AML-193 (cell line): ENCODE data around the gene MCFD2.
"Not testable (repeated sequence)": the region's sequence is repeated elsewhere in the genome, so short reads cannot be mapped to it uniquely, and the experiment has no call there.

ENCODE experiments used
- DNase-seq, 2 experiments: peaks; one replicate each; lab custom pipeline; 2025; lab: John Stamatoyannopoulos, UW

MCFD2 gene

GRCh38 chr2:46902465-46902864 is 13.1 kb downstream of the MCFD2 start:
- no peak for DNase-seq

GRCh38 chr2:46901611-46902010 is 14.0 kb downstream of the MCFD2 start:
- no peak for DNase-seq

- DNase-seq, result no peak
These were observed 15.2 kb downstream of the MCFD2 start for GRCh38 chr2:46900381-46900780.

GRCh38 chr2:46899053-46899452 is 16.6 kb downstream of the MCFD2 start:
- DNase-seq, result no peak

- DNase-seq, result no peak
These were observed 17.6 kb downstream of the MCFD2 start for GRCh38 chr2:46898024-46898423.

- DNase-seq, result no peak
These were observed 22.2 kb downstream of the MCFD2 start for GRCh38 chr2:46893269-46893939.

- DNase-seq, result no peak
These were observed 23.6 kb downstream of the MCFD2 start for GRCh38 chr2:46891956-46892553.

GRCh38 chr2:46888421-46888952 is 27.1 kb downstream of the MCFD2 start:
- no peak for DNase-seq

GRCh38 chr2:46887028-46887885 is 28.3 kb downstream of the MCFD2 start:
- no peak for DNase-seq

- no peak for DNase-seq
These were observed 29.2 kb downstream of the MCFD2 start for GRCh38 chr2:46886268-46887027.

- DNase-seq, result no peak
These were observed 30.2 kb downstream of the MCFD2 start for GRCh38 chr2:46885376-46885775.

- no peak for DNase-seq
These were observed 36.1 kb downstream of the MCFD2 start for GRCh38 chr2:46879511-46879910.

- no peak for DNase-seq
These were observed 36.7 kb downstream of the MCFD2 start for GRCh38 chr2:46878886-46879285.

GRCh38 chr2:46878240-46878877 is 37.2 kb downstream of the MCFD2 start:
- no peak for DNase-seq

GRCh38 chr2:46877619-46878113 is 37.9 kb downstream of the MCFD2 start:
- DNase-seq, result no peak

GRCh38 chr2:46876741-46877384 is 38.7 kb downstream of the MCFD2 start:
- peak; percentile 55 to 68 for DNase-seq

- not testable (repeated sequence) for DNase-seq
These were observed 39.5 kb downstream of the MCFD2 start for GRCh38 chr2:46875962-46876689.

- DNase-seq, result no peak
These were observed 40.2 kb downstream of the MCFD2 start for GRCh38 chr2:46875226-46875899.

GRCh38 chr2:46874236-46874929 is 41.2 kb downstream of the MCFD2 start:
- no peak for DNase-seq
